Body of pancreas (tissue), 4 donors: Measurements from ENCODE around the gene ZNF423. TPM values are rescaled to one million over a fixed set of nuclear protein-coding genes. Genes with fewer than 3 reads are reported as not detected.

Experiments used
- ATAC-seq: fragments of 150-250 bp; one replicate; pipeline ENCODE4 v1.9.1; 2016
- DNase-seq, 4 donors: peaks; one replicate each; pipeline ENCODE4 v3.0.0-alpha.2; 2019
- H3K27ac ChIP-seq, 4 donors: fragments of 200-600 bp; sonication (generic); 1 replicate in 3 of 4; 2 replicates in 1 of 4; pipeline versions ENCODE4 v1.5.1 to v1.6.1; 2016 to 2019; ENCODE audit warnings: mild to moderate bottlenecking in 1 of 4, mixed read lengths in 1 of 4, moderate library complexity in 1 of 4
- H3K27me3 ChIP-seq, 2 donors: fragments of 200-600 bp; sonication (generic); one replicate each; pipeline ENCODE4 v1.6.0; 2016; ENCODE audit warnings: mild to moderate bottlenecking in 1 of 2
- H3K36me3 ChIP-seq, 2 donors: fragments of 200-600 bp; sonication (generic); replicated peaks in 1 of 2; 2 replicates each; pipeline ENCODE4 v1.5.1; 2016; ENCODE audit warnings: low read depth in 2 of 2; ENCODE audit not compliant: insufficient read depth in 1 of 2
- H3K4me1 ChIP-seq: fragments of 200-600 bp; sonication (generic); one replicate; pipeline ENCODE4 v1.6.0; 2016
- H3K4me3 ChIP-seq, 2 donors: fragments of 200-600 bp; sonication (generic); 1 replicate in 1 of 2; 2 replicates in 1 of 2; pipeline ENCODE4 v1.5.1; 2016 to 2019
- H3K9me3 ChIP-seq, 3 donors: fragments of 200-600 bp; sonication (generic); 1 replicate in 2 of 3; 2 replicates in 1 of 3; pipeline ENCODE4 v1.5.1; 2016
- CTCF ChIP-seq, 7 experiments: fragments of 450-650 bp in 4 of 7; fragments of 200-600 bp in 3 of 7; sonication (generic) in 3 of 7; IDR thresholded peaks; one replicate each; pipeline ENCODE4 v1.5.1; 2016 to 2019; ENCODE audit warnings: antibody characterized with exemption in 7 of 7
- POLR2A ChIP-seq, 3 donors: fragments of 450-650 bp; IDR thresholded peaks; one replicate each; pipeline ENCODE4 v1.6.1; 2016; ENCODE audit warnings: antibody characterized with exemption in 3 of 3, mild to moderate bottlenecking in 2 of 3
- WGBS, 2 donors: methylation state at CpG; one replicate each; pipeline ENCODE4 v1.1.5; 2017; 5-methylcytosine and 5-hydroxymethylcytosine counted together
- intact Hi-C: fragments of 100-400 bp; cut with DNase I; formaldehyde crosslinking; loops from one replicate; pipeline ENCODE4 v1.15.1; 2023
- total RNA-seq, 2 donors: library from RNA; depleted of rRNA; stranded (reverse); fragments of >200 nt; gene quantifications; one replicate each; pipeline ENCODE4 v1.1.0, GENCODE V29; 2016

Gene ZNF423
- total RNA-seq, 2 donors from 2014 or later = 4.2 to 9.2 TPM

GRCh38 chr16:49546735-49547134 lies 309.2 kb downstream of the ZNF423 start:
- TF ChIP-seq CTCF (IDR thresholded peaks at IDR 0.05) = no peak
- no peak for TF ChIP-seq POLR2A (IDR thresholded peaks at IDR 0.05)
- Histone ChIP-seq H3K4me1 (no peaks in the 10 kb centered on the region), H3K9me3 (no peaks in the 10 kb centered on the region), H3K27me3 (no peaks in the 10 kb centered on the region), H3K36me3 (no peaks in the 10 kb centered on the region), H3K4me3 (no peak overlapping the region), H3K27ac (no peak overlapping the region)
- WGBS, 2 donors = 64 to 89% methylated on average over 1 of the region's 1 CpG
- ATAC-seq = no peak
- no peak for DNase-seq
- intact Hi-C loops = no loop called here

GRCh38 chr16:49545741-49546448 lies 310.0 kb downstream of the ZNF423 start:
- Histone ChIP-seq H3K4me1 (no peaks in the 10 kb centered on the region), H3K36me3 (no peaks in the 10 kb centered on the region), H3K27me3 (no peaks in the 10 kb centered on the region), H3K27ac (no peak overlapping the region), H3K9me3 (no peaks in the 10 kb centered on the region), H3K4me3 (no peak overlapping the region)
- DNase-seq (no peak), ATAC-seq (no peak)
- 58 to 63% methylated on average over 6 of the region's 6 CpGs for WGBS, 2 donors
- intact Hi-C loops = no loop called here
- TF ChIP-seq POLR2A (IDR thresholded peaks at IDR 0.05) (no peak), CTCF (IDR thresholded peaks at IDR 0.05) (no peak)

GRCh38 chr16:49545243-49545642 lies 310.7 kb downstream of the ZNF423 start:
- Histone ChIP-seq H3K36me3 (no peaks in the 10 kb centered on the region), H3K4me3 (no peak overlapping the region), H3K4me1 (no peaks in the 10 kb centered on the region), H3K9me3 (no peaks in the 10 kb centered on the region), H3K27me3 (no peaks in the 10 kb centered on the region), H3K27ac (no peak overlapping the region)
- no peak for DNase-seq
- 94 to 100% methylated on average over 2 to 4 of the region's 4 CpGs for WGBS, 2 donors
- TF ChIP-seq POLR2A (IDR thresholded peaks at IDR 0.05) = no peak
- no peak for TF ChIP-seq CTCF (IDR thresholded peaks at IDR 0.05)
- intact Hi-C loops = no loop called here
- no peak for ATAC-seq

DNA sequence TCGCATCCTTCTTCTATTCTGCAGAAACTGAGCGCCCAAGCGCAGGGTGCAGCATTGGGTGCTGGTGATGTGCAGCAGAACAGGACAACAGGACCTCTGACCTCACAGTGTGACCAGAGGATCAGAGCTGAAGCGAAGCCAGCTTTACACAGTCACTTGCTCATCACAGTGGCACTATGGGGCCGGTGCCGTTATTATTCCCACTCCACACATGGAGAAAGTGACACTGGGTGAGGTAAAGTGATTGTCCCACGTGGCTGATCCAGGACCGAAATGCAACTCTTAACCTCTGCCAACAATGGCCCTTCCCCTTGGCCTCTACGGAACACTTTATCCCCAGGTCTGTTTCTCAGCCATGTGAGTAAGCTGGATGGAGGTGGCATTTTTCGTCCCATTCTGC lies 311.1 kb downstream of the ZNF423 start:
- H3K9me3 ChIP-seq = no peaks in the 10 kb centered on the region
- no peaks in the 10 kb centered on the region for H3K36me3 ChIP-seq
- H3K4me3 ChIP-seq = no peak overlapping the region
- H3K4me1 ChIP-seq = no peaks in the 10 kb centered on the region
- H3K27ac ChIP-seq = no peak overlapping the region
- DNase-seq (no peak), ATAC-seq (no peak)
- whole genome bisulfite sequencing, 2 donors = 89 to 93% methylated on average over 7 to 10 of the region's 10 CpGs
- intact Hi-C loops = no loop called here
- no peaks in the 10 kb centered on the region for H3K27me3 ChIP-seq
- TF ChIP-seq CTCF (IDR thresholded peaks at IDR 0.05) (no peak), POLR2A (IDR thresholded peaks at IDR 0.05) (no peak)

- no peak overlapping the region for H3K4me3 ChIP-seq
- ATAC-seq = no peak
- H3K27me3 ChIP-seq = no peaks in the 10 kb centered on the region
- no peaks in the 10 kb centered on the region for H3K4me1 ChIP-seq
- DNase-seq = no peak
- TF ChIP-seq POLR2A (IDR thresholded peaks at IDR 0.05) (no peak), CTCF (IDR thresholded peaks at IDR 0.05) (no peak)
- intact Hi-C loops = no loop called here
- no peaks in the 10 kb centered on the region for H3K36me3 ChIP-seq
- WGBS, 2 donors = 95 to 96% methylated on average over 5 to 15 of the region's 15 CpGs
- no peak overlapping the region for H3K27ac ChIP-seq
- no peaks in the 10 kb centered on the region for H3K9me3 ChIP-seq
Measured at GRCh38 chr16:49543631-49543946, 312.3 kb downstream of the ZNF423 start.
